Measurements from ENCODE around the gene CSAD.

- TF ChIP-seq CTCF (IDR thresholded peaks at IDR 0.05; ENCODE audit: low read depth, low read length) (no peak), EZH2phosphoT487 (IDR thresholded peaks at IDR 0.05; ENCODE audit: low read depth) (no peak)
These were observed 7.5 kb downstream of the CSAD start for GRCh38 chr12:53173085-53173715.

All from OCI-LY3 (cell line).